Spleen (tissue), 7 donors: ENCODE measurements around the gene APH1A.

Source experiments
- POLR2A ChIP-seq, 3 donors: fragments of 450-650 bp; IDR thresholded peaks; one replicate each; pipeline ENCODE4 v1.5.1; 2017; ENCODE audit warnings: antibody characterized with exemption in 3 of 3, mild to moderate bottlenecking in 1 of 3
- TF ChIP-seq, protein P1 (sequence below), 11 experiments: fragments of 200-600 bp in 7 of 11; fragments of 450-650 bp in 4 of 11; sonication (generic) in 4 of 11; IDR thresholded peaks in 8 of 11; conservative IDR thresholded peaks in 3 of 11; 1 replicate in 7 of 11; 2 replicates in 4 of 11; pipeline versions ENCODE4 v1.4.0 to v1.8.0; 2016 to 2021; ENCODE audit warnings: antibody characterized with exemption in 11 of 11, inconsistent platforms in 4 of 11, mild to moderate bottlenecking in 1 of 11
- donor health status: DM: no; HTN: no; CAD: no; lungs with moderate emphysema.
- donor health status: DM: no; HTN: no; CAD: no.
- donor health status: DM: no; HTN: no; CAD: no.

DNA sequence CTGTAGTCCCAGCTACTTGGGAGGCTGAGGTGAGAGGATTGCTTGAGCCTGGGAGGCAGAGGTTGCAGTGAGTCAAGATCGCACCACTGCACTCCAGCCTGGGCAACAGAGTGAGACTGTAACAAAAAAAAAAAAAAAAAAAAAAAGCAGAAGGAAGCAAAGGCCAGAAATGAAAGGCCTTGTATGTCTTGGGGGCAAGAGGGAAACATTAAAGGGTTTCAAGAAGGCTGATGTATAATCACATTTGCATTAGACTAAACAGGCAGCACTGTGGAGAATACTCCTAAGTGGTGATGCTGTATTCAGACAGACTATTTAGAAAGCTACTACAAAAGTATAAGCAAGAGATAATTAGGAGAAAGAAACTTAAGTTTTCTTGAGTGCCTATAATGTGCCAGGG, 43.3 kb downstream of the APH1A start:
- TF ChIP-seq, protein P1, sequence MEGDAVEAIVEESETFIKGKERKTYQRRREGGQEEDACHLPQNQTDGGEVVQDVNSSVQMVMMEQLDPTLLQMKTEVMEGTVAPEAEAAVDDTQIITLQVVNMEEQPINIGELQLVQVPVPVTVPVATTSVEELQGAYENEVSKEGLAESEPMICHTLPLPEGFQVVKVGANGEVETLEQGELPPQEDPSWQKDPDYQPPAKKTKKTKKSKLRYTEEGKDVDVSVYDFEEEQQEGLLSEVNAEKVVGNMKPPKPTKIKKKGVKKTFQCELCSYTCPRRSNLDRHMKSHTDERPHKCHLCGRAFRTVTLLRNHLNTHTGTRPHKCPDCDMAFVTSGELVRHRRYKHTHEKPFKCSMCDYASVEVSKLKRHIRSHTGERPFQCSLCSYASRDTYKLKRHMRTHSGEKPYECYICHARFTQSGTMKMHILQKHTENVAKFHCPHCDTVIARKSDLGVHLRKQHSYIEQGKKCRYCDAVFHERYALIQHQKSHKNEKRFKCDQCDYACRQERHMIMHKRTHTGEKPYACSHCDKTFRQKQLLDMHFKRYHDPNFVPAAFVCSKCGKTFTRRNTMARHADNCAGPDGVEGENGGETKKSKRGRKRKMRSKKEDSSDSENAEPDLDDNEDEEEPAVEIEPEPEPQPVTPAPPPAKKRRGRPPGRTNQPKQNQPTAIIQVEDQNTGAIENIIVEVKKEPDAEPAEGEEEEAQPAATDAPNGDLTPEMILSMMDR (IDR thresholded peaks at IDR 0.05 in 8 of 11, conservative IDR thresholded peaks at IDR 0.05 in 3 of 11): no peak
- no peak for TF ChIP-seq POLR2A (IDR thresholded peaks at IDR 0.05)
